ENCODE measurements around the gene SYDE1.

SYDE1 gene

GRCh38 chr19:15124572-15125231, 17.5 kb downstream of the SYDE1 start:
- no peak for DNase-seq (ENCODE audit: low read depth in 2 of 2, low spot score in 1 of 2)

DNA sequence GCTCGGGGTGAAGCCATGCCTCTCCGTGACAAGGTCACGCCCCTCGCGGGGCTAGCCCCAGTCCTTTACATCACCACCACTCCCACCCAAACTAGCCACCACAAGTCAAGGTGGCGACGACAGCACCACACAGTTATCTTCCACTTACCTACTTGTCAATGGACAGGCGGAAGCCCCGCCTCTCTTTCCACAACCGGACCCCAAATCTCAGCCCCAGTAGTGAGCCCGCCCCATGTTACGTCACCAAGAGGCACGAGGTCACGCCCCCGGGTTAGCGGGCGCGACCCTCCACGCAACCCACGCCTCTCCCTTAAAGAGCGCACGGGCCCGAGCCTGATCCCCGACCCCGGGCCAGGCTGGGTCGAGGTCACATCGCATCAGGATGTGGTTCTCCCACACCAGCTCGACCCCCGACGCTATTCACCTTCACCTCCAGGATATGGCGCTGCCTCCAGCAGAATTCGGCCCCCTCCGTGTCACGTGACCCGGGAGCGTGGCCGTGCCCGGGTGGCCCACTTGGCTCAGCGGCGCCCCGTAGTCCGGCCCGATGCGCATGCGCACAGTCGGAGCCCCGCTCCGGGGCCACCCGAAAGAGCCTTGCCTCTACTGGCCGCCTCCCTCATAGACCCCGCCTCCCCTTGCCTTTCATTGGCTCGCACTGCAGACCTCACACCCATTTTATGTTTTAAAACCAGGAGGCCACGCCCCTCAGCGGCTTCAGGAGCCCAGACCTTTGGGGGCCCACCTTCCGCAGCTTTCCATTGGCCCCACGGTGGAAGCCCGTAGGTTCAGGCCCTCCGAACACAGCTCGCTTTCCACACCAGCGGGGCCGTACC, 18.2 kb downstream of the SYDE1 start:
- DNase-seq (ENCODE audit: low read depth in 2 of 2, low spot score in 1 of 2): peak; percentile 92 to 97

- DNase-seq (ENCODE audit: low read depth in 2 of 2, low spot score in 1 of 2): no peak
These were observed 19.1 kb downstream of the SYDE1 start for GRCh38 chr19:15126131-15126910.

- no peak for DNase-seq (ENCODE audit: low read depth in 2 of 2, low spot score in 1 of 2)
These were observed 21.1 kb downstream of the SYDE1 start for GRCh38 chr19:15128162-15128770.

DNA sequence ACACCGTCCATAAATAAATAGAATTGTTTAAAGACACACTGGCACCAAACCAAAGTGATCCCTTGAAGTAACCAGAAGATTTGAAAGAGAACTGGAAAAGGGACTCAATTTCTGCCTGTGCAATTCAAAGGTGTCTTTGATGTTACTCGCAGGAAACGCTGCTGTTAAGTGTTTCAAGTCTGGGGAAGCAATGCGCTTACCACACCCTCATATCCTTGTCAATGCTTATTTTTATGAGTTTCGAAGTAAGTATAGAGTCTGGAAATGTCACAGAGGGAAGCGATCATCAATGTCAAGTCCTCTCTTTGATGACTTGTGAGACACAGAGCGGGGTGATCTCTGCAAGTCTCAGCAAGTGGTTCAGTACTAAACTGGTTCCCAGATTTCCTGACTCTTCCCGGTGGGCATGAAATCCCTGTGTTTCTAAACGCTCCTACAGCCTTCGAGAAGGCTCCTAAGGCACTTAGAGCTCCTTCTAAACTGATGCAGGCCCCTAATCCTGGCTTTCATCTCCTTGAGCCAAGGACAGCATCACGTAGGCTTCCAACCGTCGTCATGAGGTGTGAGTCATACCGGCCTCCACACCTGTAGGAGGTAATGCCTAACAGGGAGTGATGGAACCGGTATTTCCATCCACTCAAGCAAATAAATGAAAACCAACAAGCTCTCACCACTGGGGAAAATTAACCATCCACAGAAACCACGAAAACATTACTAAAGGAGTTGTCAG, 22.8 kb downstream of the SYDE1 start:
- DNase-seq (ENCODE audit: low read depth in 2 of 2, low spot score in 1 of 2): peak in 1 of 2 donors; percentile 35

DNA sequence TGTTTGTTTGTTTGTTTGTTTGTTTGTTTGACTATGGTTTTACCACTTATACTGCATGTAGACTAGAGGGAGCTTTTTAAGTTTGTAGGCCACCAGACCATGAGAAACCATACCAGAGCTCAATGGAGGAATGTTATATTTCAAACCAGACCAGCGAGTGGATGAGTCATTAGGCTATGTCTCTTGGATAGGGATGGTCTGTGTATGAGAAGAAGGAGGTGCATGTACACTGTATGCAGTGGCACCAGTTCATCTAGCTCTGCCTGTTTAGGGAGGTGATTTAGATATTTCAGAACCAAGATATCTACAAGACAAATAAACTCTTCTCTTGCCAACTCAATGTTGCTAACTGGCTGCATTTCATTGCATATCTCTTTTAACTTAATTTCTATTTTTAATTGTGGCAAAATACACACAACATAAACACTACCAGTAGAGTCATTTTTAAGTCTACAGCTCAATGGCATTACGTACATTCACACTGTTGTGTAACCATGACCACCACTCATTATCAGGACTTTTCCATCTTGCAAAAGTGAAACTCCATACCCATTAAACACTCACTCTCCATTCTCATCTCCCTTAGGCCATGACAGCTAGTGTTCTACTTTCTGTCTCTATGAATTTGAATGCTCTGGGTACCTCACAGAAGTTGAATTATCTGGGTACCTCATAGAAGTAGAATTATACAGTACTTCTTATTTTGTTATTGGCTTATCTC, 29.2 kb downstream of the SYDE1 start:
- DNase-seq (ENCODE audit: low read depth in 2 of 2, low spot score in 1 of 2): no peak

DNA sequence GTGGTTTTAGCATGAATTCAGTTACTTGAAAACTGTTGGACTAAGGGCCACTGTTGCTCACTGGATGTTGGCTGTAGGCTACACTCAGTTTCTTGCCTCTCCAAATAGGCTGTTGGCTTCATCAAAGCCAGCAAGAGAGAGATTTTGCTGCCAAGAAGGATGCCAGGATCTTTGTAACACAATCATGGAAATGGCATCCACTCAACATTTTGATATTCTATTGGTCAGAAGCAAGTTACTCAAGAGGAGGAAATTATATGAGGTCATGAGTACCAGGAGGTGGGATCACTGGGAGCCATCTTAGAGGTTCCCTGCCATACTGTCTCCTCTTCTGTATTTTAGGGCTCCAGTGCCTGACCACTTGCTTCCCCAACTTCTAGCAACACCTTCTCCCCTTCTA, 30.6 kb downstream of the SYDE1 start:
- no peak for DNase-seq (ENCODE audit: low read depth in 2 of 2, low spot score in 1 of 2)

- no peak for DNase-seq (ENCODE audit: low read depth in 2 of 2, low spot score in 1 of 2)
These were observed 31.2 kb downstream of the SYDE1 start for GRCh38 chr19:15138427-15138826.

DNA sequence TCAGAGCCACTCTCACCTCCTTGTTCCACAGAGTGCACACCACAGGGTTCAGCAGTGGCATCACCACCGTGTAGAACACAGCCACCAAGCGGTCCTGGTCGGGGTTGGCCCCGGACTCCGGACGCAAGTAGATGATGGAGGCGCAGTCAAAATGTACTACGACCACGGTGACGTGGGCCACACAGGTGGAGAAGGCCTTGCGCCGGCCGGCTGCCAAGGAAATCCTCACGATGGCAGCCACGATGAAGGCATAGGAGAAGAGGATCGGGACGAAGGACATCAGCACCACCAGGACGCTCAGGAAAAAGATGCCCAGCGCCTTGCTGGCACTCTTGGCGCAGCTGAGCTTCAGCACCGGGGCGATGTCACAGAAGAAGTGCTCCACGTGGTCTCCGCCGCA, 33.9 kb downstream of the SYDE1 start:
- no peak for DNase-seq (ENCODE audit: low read depth in 2 of 2, low spot score in 1 of 2)

- no peak for DNase-seq (ENCODE audit: low read depth in 2 of 2, low spot score in 1 of 2)
These were observed 35.1 kb downstream of the SYDE1 start for GRCh38 chr19:15142313-15142712.

DNA sequence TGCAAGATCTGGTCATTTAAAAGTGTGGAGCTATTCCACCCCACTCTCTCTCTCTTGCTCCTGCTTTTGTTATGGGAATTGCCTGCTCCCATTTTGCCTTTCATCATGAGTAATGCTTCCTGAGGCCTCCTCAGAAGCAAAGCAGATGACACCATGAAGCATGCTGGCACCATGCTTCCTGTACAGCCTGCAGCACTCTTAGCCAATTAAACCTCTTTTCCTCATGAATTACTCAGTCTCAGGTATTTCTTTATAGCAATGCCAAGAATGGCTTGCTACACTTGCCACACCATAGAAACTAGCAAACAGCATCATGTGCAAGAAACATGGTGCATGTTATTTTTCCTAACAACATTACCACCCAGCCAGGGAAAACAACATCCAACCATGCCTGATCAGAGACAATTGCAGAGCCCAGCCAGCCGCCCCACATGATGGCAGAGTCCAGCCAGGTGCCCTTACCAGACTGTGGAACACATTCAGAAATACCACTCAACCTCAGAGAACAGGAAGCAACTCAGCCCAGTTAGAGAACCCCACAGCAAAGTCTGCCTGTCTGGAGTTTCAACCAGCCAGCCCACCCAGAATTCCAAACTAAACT, 36.9 kb downstream of the SYDE1 start:
- no peak for DNase-seq (ENCODE audit: low read depth in 2 of 2, low spot score in 1 of 2)

DNA sequence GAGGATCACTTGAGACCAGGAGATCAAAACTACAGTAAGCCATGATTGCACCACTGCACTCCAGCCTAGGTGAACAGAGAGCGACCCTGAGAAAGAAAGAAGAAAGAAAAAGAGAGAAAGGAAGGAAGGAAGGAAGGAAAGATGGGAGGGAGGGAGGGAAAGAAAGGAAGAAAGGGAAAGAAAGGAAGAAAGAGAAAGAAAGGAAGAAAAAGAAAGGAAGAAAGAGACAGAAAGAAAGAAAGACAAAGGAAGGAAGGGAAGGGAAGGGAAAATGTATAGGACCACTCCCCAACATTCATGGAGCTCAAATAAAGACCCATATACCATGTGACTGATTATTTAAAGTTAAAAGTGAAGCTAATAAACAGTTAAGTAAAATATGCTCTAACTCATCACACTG, 39.9 kb downstream of the SYDE1 start:
- DNase-seq (ENCODE audit: low read depth in 2 of 2, low spot score in 1 of 2): no peak

GRCh38 chr19:15149737-15150136, 42.5 kb downstream of the SYDE1 start:
- DNase-seq (ENCODE audit: low read depth in 2 of 2, low spot score in 1 of 2): no peak

DNA sequence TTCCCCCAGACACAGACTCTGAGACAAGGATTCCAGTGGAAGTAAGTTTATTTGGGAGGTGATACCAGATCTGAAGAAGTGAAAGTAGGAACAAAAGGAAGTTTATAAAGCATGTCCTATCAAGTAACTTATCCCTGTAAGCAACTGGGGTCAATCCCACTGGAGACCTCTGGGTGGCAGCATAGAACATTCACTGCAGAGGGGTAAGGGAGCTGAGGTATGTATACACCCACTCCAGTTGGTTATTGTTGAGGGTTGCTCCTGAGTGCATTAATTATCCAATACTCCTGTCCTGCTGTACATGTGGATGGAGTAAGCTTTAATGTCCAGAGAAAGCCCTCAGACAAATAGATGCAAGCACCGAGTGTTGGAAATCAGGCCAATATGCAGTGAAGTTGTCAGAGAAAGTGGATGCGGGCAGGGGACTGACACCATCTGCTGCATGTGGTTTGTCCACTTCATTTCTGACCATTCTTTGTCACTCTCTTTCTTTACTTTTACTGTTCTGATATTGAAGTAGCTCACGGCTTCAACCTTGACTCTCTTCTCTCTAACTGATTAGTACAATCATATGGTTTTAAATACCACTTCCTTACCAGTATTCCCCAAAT, 46.9 kb downstream of the SYDE1 start:
- peak in 1 of 2 donors; percentile 15 for DNase-seq (ENCODE audit: low read depth in 2 of 2, low spot score in 1 of 2)

- DNase-seq (ENCODE audit: low read depth in 2 of 2, low spot score in 1 of 2): no peak
These were observed 48.1 kb downstream of the SYDE1 start for GRCh38 chr19:15155296-15155695.

DNA sequence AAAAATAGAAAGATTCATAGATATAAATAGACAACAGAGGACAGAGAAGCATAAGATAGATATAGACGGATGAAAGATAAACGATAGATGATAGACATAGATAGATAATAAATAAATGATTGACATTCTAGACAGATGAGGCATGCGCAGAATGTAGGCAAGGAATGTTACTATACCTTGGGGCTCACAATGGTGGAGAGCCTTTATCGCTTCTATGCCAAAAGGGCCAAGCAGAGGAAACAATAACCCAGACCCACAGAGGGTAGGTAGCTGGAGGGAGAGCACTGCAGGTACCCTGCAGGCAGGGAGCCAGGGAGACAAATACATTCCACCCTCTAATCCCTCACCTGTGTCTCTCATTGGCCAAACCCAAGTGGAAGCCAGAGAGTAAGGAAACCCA, 49.2 kb downstream of the SYDE1 start:
- no peak for DNase-seq (ENCODE audit: low read depth in 2 of 2, low spot score in 1 of 2)

- no peak for DNase-seq (ENCODE audit: low read depth in 2 of 2, low spot score in 1 of 2)
These were observed 52.0 kb downstream of the SYDE1 start for GRCh38 chr19:15159251-15159650.

GRCh38 chr19:15161028-15161984, 54.1 kb downstream of the SYDE1 start:
- no peak for DNase-seq (ENCODE audit: low read depth in 2 of 2, low spot score in 1 of 2)
